ENCODE results near the gene MARCHF9. TPM values are rescaled to one million over a fixed set of nuclear protein-coding genes. Genes with fewer than 3 reads are reported as not detected.

MARCHF9 gene
- total RNA-seq, 6 experiments from 2014 or later = 0.94 to 3.2 (median 1.2) TPM

- no peak overlapping the region for H3K27ac Mint-ChIP-seq
- TF ChIP-seq, protein P1, sequence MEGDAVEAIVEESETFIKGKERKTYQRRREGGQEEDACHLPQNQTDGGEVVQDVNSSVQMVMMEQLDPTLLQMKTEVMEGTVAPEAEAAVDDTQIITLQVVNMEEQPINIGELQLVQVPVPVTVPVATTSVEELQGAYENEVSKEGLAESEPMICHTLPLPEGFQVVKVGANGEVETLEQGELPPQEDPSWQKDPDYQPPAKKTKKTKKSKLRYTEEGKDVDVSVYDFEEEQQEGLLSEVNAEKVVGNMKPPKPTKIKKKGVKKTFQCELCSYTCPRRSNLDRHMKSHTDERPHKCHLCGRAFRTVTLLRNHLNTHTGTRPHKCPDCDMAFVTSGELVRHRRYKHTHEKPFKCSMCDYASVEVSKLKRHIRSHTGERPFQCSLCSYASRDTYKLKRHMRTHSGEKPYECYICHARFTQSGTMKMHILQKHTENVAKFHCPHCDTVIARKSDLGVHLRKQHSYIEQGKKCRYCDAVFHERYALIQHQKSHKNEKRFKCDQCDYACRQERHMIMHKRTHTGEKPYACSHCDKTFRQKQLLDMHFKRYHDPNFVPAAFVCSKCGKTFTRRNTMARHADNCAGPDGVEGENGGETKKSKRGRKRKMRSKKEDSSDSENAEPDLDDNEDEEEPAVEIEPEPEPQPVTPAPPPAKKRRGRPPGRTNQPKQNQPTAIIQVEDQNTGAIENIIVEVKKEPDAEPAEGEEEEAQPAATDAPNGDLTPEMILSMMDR (IDR thresholded peaks at IDR 0.05) = no peak
- H3K4me1 Mint-ChIP-seq (ENCODE audit: low read depth) = peaks cover 30% of the 10 kb centered on the region
- peaks cover 10% of the 10 kb centered on the region for H3K36me3 Mint-ChIP-seq (ENCODE audit: low read depth)
- peaks cover 32% of the 10 kb centered on the region for H3K27me3 Mint-ChIP-seq (ENCODE audit: insufficient read depth)
- no peak for DNase-seq
- no peak overlapping the region for H3K4me3 Mint-ChIP-seq
- peaks cover 3% of the 10 kb centered on the region; the same call in 1 of the 2 replicates for H3K9me3 Mint-ChIP-seq
Observed at GRCh38 chr12:57741413-57741789, 13.5 kb upstream of the MARCHF9 start.

- Mint-ChIP-seq H3K9me3 (peaks cover 3% of the 10 kb centered on the region; the same call in 1 of the 2 replicates), H3K4me3 (no peak overlapping the region), H3K27ac (no peak overlapping the region), H3K27me3 (ENCODE audit: insufficient read depth) (peaks cover 26% of the 10 kb centered on the region), H3K36me3 (ENCODE audit: low read depth) (peaks cover 16% of the 10 kb centered on the region), H3K4me1 (ENCODE audit: low read depth) (peaks cover 25% of the 10 kb centered on the region)
- TF ChIP-seq, protein P1 (IDR thresholded peaks at IDR 0.05) = peak; percentile 26; the same call in 1 of the 2 replicates
- DNase-seq = no peak
Observed at GRCh38 chr12:57741844-57742738, 12.8 kb upstream of the MARCHF9 start.

DNA sequence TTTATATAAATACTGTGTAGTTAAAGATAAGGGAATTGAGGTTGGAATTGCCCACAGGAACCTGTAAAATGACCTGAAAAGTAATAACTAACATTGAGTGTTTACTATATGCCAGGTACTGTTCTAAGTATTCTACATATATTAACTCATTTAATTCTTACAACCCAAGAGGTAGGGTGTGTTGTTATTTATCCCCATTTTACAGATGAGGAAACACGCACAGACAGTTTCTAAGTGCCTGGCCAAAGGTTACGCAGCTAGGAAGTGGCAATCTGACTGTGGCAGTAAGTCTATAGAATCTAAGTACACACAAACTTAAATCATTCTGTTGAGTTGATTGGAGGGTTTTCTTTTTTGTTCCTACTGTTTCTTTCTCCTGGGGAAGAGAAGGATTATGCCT, 11.1 kb upstream of the MARCHF9 start:
- peak overlapping the region; percentile 98 for H3K4me3 Mint-ChIP-seq
- peaks cover 3% of the 10 kb centered on the region; the same call in 1 of the 2 replicates for H3K9me3 Mint-ChIP-seq
- no peak for DNase-seq
- peaks cover 23% of the 10 kb centered on the region for H3K27me3 Mint-ChIP-seq (ENCODE audit: insufficient read depth)
- H3K27ac Mint-ChIP-seq = no peak overlapping the region
- H3K4me1 Mint-ChIP-seq (ENCODE audit: low read depth) = peaks cover 24% of the 10 kb centered on the region
- peaks cover 26% of the 10 kb centered on the region for H3K36me3 Mint-ChIP-seq (ENCODE audit: low read depth)
- TF ChIP-seq, protein P1 (IDR thresholded peaks at IDR 0.05) = no peak

- peak overlapping the region; percentile 98 for H3K4me3 Mint-ChIP-seq
- peaks cover 3% of the 10 kb centered on the region; the same call in 1 of the 2 replicates for H3K9me3 Mint-ChIP-seq
- TF ChIP-seq, protein P1 (IDR thresholded peaks at IDR 0.05) = no peak
- peaks cover 26% of the 10 kb centered on the region for H3K36me3 Mint-ChIP-seq (ENCODE audit: low read depth)
- peak; percentile 62 for DNase-seq
- peaks cover 24% of the 10 kb centered on the region for H3K4me1 Mint-ChIP-seq (ENCODE audit: low read depth)
- peak overlapping the region; percentile 99 for H3K27ac Mint-ChIP-seq
- peaks cover 20% of the 10 kb centered on the region for H3K27me3 Mint-ChIP-seq (ENCODE audit: insufficient read depth)
Observed at GRCh38 chr12:57744194-57744776, 10.6 kb upstream of the MARCHF9 start.

DNA sequence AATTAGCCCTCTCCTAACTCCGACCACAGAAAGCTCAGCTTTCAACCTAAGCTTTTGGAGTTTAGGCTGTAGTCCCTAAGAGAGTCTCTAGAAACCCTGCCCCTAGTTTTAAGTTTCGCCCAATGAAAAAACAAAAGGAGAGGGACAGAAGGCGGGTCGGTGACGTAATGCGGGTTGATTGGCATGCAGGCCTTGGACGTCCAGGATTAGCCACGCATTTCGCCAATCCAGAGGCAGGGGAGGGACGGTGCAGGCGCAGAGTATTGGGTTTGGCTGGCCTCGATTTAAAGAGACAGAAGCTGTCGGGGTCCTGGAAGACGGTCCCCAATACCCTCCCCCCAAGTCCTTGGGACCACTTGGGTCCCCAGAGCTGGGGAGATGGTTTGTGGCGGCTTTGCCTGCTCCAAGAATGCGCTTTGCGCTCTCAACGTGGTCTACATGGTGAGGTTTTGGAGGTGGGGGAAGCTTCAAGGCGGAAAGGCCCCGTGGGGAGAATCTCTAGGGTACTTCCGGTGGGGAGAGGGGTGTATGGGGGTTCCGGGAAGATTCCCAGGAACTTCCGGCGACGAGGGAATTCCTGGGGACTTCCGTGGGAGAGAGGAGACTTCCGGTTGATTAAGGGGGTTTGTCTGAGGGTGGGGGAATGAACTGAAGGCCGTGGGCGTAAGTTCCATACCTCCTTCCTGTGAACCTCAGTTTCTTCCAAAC, 10.0 kb upstream of the MARCHF9 start, which contains the start of gene TSPAN31:
TSPAN31 (plus strand) TSS at position 263 of the 708 bp plus-strand sequence; CDS start at position 379, 116 bp downstream.
- TF ChIP-seq, protein P1 (IDR thresholded peaks at IDR 0.05) = no peak
- peaks cover 26% of the 10 kb centered on the region for H3K36me3 Mint-ChIP-seq (ENCODE audit: low read depth)
- H3K27ac Mint-ChIP-seq = peak within 1 kb of the TSS; percentile 99
- DNase-seq = peak; percentile 95
- peaks cover 18% of the 10 kb centered on the region for H3K27me3 Mint-ChIP-seq (ENCODE audit: insufficient read depth)
- H3K4me1 Mint-ChIP-seq (ENCODE audit: low read depth) = peaks cover 24% of the 10 kb centered on the region
- peak within 1 kb of the TSS; percentile 98 for H3K4me3 Mint-ChIP-seq
- peaks cover 3% of the 10 kb centered on the region; the same call in 1 of the 2 replicates for H3K9me3 Mint-ChIP-seq
